Activated T-cell treated with anti-CD3 and anti-CD28 coated beads, Interleukin-2, amount 50 U/mL, for 72 hours (primary cell): ENCODE data around the gene APOE. TPM values are rescaled to one million over a fixed set of nuclear protein-coding genes. Genes with fewer than 3 reads are reported as not detected.
A peak's percentile ranks its signal among the peaks of the same experiment; 100 is the strongest.
"Not testable (repeated sequence)": the region's sequence is repeated elsewhere in the genome, so short reads cannot be mapped to it uniquely, and the experiment has no call there.

Experiments
- ATAC-seq, 2 donors: fragments of 150-1000 bp; cut with Tn5 transposase; replicated peaks in 1 of 2; 2 replicates each; pipeline ENCODE4 v1.10.0; 2021; ENCODE audit warnings: moderate library complexity in 2 of 2, mild to moderate bottlenecking in 1 of 2
- DNase-seq, 2 donors: peaks; one replicate each; pipeline ENCODE4 v3.0.0; 2021 to 2022; ENCODE audit warnings: mixed read lengths in 1 of 2
- H3K27ac Mint-ChIP-seq: one replicate; pipeline ENCODE4 v1.8.0; 2022; ENCODE audit warnings: mild to moderate bottlenecking, moderate library complexity, mixed read lengths
- H3K27me3 Mint-ChIP-seq: one replicate; pipeline ENCODE4 v1.8.0; 2022; ENCODE audit warnings: low read depth, mixed read lengths
- H3K36me3 Mint-ChIP-seq, 2 donors: one replicate each; pipeline ENCODE4 v1.8.0; 2022; ENCODE audit warnings: mixed read lengths in 2 of 2, mild to moderate bottlenecking in 1 of 2; ENCODE audit not compliant: insufficient read depth in 2 of 2
- H3K4me1 Mint-ChIP-seq: one replicate; pipeline ENCODE4 v1.8.0; 2022; ENCODE audit warnings: low read depth, mixed read lengths
- H3K4me3 Mint-ChIP-seq, 2 donors: one replicate each; pipeline ENCODE4 v1.8.0; 2022; ENCODE audit warnings: mild to moderate bottlenecking in 2 of 2, mixed read lengths in 2 of 2, moderate library complexity in 2 of 2
- H3K9me3 Mint-ChIP-seq, 2 donors: one replicate each; pipeline ENCODE4 v1.8.0; 2022; ENCODE audit warnings: mixed read lengths in 2 of 2
- total RNA-seq, 2 donors: library from RNA; stranded (reverse); gene quantifications; one replicate each; pipeline ENCODE4 v1.2.3, GENCODE V29; 2022

APOE gene
- total RNA-seq, 2 donors from 2014 or later = 2.1 TPM

- Mint-ChIP-seq H3K27me3 (peaks cover 22% of the 10 kb centered on the region), H3K4me1 (peaks cover 13% of the 10 kb centered on the region), H3K27ac (no peak overlapping the region), H3K9me3 (no peaks in the 10 kb centered on the region), H3K36me3 (peaks cover 2% of the 10 kb centered on the region in 2 donors), H3K4me3 (no peak overlapping the region)
- ATAC-seq = no peak
- no peak for DNase-seq
These were observed 2.0 kb downstream of the APOE start for GRCh38 chr19:44907613-44908012.

- H3K36me3 Mint-ChIP-seq = no peaks in the 10 kb centered on the region
- no peak overlapping the region for H3K27ac Mint-ChIP-seq
- no peaks in the 10 kb centered on the region for H3K9me3 Mint-ChIP-seq
- H3K27me3 Mint-ChIP-seq = peaks cover 29% of the 10 kb centered on the region
- H3K4me1 Mint-ChIP-seq = peaks cover 17% of the 10 kb centered on the region
- ATAC-seq (no peak), DNase-seq (no peak)
- H3K4me3 Mint-ChIP-seq = no peak overlapping the region
These were observed 2.7 kb downstream of the APOE start for GRCh38 chr19:44908074-44908835.

GRCh38 chr19:44908836-44909261, 3.3 kb downstream of the APOE start:
- Mint-ChIP-seq H3K4me1 (peaks cover 20% of the 10 kb centered on the region), H3K27ac (no peak overlapping the region), H3K9me3 (no peaks in the 10 kb centered on the region), H3K27me3 (peaks cover 35% of the 10 kb centered on the region), H3K4me3 (no peak overlapping the region), H3K36me3 (no peaks in the 10 kb centered on the region)
- no peak for DNase-seq
- no peak for ATAC-seq

- no peak overlapping the region for H3K4me3 Mint-ChIP-seq
- H3K27ac Mint-ChIP-seq = peak overlapping the region; percentile 69
- no peak for ATAC-seq
- DNase-seq = no peak
- peaks cover 0 to under 1% of the 10 kb centered on the region in 2 donors for H3K36me3 Mint-ChIP-seq
- no peaks in the 10 kb centered on the region for H3K9me3 Mint-ChIP-seq
- H3K27me3 Mint-ChIP-seq = peaks cover 44% of the 10 kb centered on the region
- H3K4me1 Mint-ChIP-seq = peaks cover 29% of the 10 kb centered on the region
These were observed 4.2 kb downstream of the APOE start for GRCh38 chr19:44909775-44910174.

DNA sequence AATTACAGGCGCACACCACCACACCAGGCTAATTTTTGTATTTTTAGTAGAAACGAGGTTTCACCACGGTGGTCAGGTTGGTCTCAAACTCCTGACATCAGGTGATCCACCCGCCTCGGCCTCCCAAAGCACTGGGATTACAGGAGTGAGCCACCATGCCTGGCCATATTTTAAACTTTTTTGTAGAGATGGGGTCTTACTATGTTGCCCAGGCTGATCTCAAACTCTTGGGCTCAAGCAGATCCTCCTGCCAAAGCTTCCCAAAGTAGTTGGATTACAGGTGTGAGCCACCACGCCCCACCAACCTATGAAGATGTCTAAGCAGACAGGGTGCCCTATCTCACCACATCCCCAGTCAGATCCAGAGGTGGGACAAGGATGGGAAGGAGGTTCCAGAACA, 6.3 kb downstream of the APOE start:
- not testable (repeated sequence) for ATAC-seq, H3K36me3 Mint-ChIP-seq, H3K4me3 Mint-ChIP-seq, DNase-seq, H3K27ac Mint-ChIP-seq, H3K9me3 Mint-ChIP-seq
- Mint-ChIP-seq H3K27me3 (peaks cover 34% of the 10 kb centered on the region), H3K4me1 (peaks cover 20% of the 10 kb centered on the region)

DNA sequence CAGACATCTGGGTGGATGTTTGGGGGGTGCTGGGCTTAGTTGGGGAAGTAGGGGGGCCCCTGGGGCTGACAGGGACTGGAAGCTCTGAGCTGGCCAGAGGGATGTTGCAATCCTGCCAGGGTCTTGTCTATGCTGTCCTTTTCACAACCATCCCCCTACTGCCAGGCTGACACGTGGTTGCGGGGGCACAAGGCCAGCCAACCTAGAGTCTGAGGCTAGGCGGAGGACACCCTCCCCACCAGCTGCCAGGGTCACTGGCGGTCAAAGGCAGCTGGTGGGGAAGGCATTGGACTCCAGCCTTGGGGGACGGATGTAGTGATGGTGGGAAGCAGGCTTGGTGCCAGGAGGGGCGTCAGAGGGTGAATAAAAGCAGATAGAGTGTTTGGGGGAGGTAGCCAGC, 7.3 kb downstream of the APOE start:
- ATAC-seq (no peak), DNase-seq (no peak)
- Mint-ChIP-seq H3K9me3 (no peaks in the 10 kb centered on the region), H3K4me1 (peaks cover 19% of the 10 kb centered on the region), H3K4me3 (peak overlapping the region in 1 of 2 donors; percentile 47), H3K27me3 (peaks cover 31% of the 10 kb centered on the region), H3K27ac (no peak overlapping the region), H3K36me3 (peaks cover 0 to 2% of the 10 kb centered on the region in 2 donors)

GRCh38 chr19:44913512-44914432, 8.2 kb downstream of the APOE start:
- H3K9me3 Mint-ChIP-seq, ATAC-seq, DNase-seq, H3K36me3 Mint-ChIP-seq, H3K27ac Mint-ChIP-seq: not testable (repeated sequence)
- H3K4me1 Mint-ChIP-seq = peaks cover 19% of the 10 kb centered on the region
- H3K27me3 Mint-ChIP-seq = peaks cover 31% of the 10 kb centered on the region
- H3K4me3 Mint-ChIP-seq = peak overlapping the region; percentile 98 to 99

DNA sequence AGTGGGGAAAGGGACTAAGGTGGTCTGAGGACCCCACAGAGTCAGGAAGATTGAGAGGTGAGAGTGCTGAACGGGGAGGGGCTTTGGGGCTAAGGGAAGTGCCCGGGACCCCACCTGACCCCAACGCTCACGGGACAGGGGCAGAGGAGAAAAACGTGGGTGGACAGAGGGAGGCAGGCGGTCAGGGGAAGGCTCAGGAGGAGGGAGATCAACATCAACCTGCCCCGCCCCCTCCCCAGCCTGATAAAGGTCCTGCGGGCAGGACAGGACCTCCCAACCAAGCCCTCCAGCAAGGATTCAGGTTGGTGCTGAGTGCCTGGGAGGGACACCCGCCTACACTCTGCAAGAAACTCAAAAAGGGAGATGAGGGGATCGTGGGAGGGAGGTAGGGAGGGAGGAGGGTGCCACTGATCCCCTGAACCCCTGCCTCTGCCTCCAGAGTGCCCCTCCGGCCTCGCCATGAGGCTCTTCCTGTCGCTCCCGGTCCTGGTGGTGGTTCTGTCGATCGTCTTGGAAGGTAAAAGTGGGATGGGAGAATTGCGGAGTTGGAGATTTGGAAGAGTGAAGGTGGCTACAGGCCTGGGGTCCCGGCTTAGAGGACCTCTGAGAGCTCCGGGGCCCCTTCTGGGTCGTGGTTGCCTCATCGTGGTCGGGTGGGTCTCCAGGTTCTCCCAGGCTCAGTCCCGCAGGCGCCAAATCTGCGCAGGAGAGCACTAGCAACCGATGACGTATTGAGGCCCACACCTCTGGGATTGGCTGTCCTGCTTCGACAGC, 9.0 kb downstream of the APOE start, which contains the start of gene APOC1:
Gene APOC1 (plus strand): TSS at position 176 of the 774 bp plus-strand sequence. CDS start 284 bp downstream, at position 460.
- H3K36me3 Mint-ChIP-seq, H3K9me3 Mint-ChIP-seq: not testable (repeated sequence)
- Mint-ChIP-seq H3K4me3 (peak within 1 kb of the TSS; percentile 98 to 99), H3K27me3 (peaks cover 31% of the 10 kb centered on the region), H3K4me1 (peaks cover 19% of the 10 kb centered on the region), H3K27ac (peak within 1 kb of the TSS; percentile 93)
- ATAC-seq (peak; percentile 98 to 99), DNase-seq (peak; percentile 80 to 82)

- H3K27me3 Mint-ChIP-seq = peaks cover 24% of the 10 kb centered on the region
- H3K36me3 Mint-ChIP-seq = no peaks in the 10 kb centered on the region
- no peaks in the 10 kb centered on the region for H3K9me3 Mint-ChIP-seq
- no peak for ATAC-seq
- no peak for DNase-seq
- no peak overlapping the region for H3K4me3 Mint-ChIP-seq
- no peak overlapping the region for H3K27ac Mint-ChIP-seq
- H3K4me1 Mint-ChIP-seq = peaks cover 13% of the 10 kb centered on the region
These were observed 18.7 kb downstream of the APOE start for GRCh38 chr19:44924243-44924725.

GRCh38 chr19:44925114-44925891, 19.7 kb downstream of the APOE start:
- DNase-seq (no peak), ATAC-seq (no peak)
- Mint-ChIP-seq H3K4me1 (peaks cover 13% of the 10 kb centered on the region), H3K27me3 (peaks cover 24% of the 10 kb centered on the region), H3K36me3 (no peaks in the 10 kb centered on the region), H3K4me3 (no peak overlapping the region), H3K9me3 (no peaks in the 10 kb centered on the region), H3K27ac (no peak overlapping the region)

DNA sequence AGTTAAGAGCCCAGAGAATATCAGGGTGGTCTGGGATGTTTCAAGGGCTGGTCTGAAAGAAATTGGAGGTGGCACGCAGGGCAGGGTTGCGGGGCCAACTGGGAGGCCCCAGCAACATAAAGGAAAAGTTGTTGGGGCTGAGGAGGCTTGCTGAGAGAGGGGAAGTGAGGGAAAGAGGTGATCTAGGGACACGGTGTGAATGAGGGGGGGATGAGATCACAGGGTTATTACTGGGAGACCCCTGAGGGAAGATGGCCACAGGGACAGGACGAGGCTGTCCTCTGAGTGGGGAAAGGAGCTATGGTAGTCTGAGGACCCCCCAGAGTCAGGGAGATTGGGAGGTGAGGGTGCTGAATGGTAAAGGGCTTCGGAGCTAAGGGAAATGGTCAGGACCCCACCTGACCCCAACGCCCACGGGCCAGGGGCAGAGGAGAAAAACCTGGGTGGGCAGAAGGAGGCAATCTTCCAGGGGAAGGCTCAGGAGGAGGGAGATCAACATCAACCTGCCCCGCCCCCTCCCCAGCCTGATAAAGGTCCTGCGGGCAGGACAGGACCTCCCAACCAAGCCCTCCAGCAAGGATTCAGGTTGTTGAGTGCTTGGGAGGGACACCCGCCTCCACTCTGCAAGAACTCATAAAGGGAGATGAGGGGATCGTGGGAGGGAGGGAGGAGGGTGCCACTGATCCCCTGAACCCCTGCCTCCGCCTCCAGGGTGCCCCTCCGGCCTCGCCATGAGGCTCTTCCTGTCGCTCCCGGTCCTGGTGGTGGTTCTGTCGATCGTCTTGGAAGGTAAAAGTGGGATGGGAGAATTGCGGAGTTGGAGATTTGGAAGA, 20.9 kb downstream of the APOE start:
- Mint-ChIP-seq H3K4me3 (peak overlapping the region; percentile 71 to 81), H3K27me3 (peaks cover 24% of the 10 kb centered on the region), H3K4me1 (peaks cover 13% of the 10 kb centered on the region)
- H3K9me3 Mint-ChIP-seq, DNase-seq, H3K36me3 Mint-ChIP-seq, H3K27ac Mint-ChIP-seq: not testable (repeated sequence)
- ATAC-seq = peak; percentile 7 to 19
